Rectal smooth muscle tissue (tissue), 1 donor: Measurements from ENCODE around the gene DCTN3.
A peak's percentile ranks its signal among the peaks of the same experiment; 100 is the strongest.

Source experiments
- H3K27ac ChIP-seq: one replicate; pipeline ENCODE4 v1.7.0; 2013; ENCODE audit warnings: low read depth, low read length, inconsistent platforms
- H3K27me3 ChIP-seq: one replicate; pipeline ENCODE4 v1.7.0; 2013; ENCODE audit warnings: low read length; ENCODE audit not compliant: control insufficient read depth, insufficient read depth
- H3K36me3 ChIP-seq: one replicate; pipeline ENCODE4 v1.7.0; 2013; ENCODE audit warnings: low read length; ENCODE audit not compliant: control insufficient read depth, insufficient read depth
- H3K4me1 ChIP-seq: one replicate; pipeline ENCODE4 v1.7.0; 2013; ENCODE audit warnings: low read length; ENCODE audit not compliant: control insufficient read depth, insufficient read depth
- H3K4me3 ChIP-seq: one replicate; pipeline ENCODE4 v1.7.0; 2013; ENCODE audit warnings: low read length
- H3K9ac ChIP-seq: one replicate; pipeline ENCODE4 v1.7.0; 2013; ENCODE audit warnings: low read length

Gene DCTN3

DNA sequence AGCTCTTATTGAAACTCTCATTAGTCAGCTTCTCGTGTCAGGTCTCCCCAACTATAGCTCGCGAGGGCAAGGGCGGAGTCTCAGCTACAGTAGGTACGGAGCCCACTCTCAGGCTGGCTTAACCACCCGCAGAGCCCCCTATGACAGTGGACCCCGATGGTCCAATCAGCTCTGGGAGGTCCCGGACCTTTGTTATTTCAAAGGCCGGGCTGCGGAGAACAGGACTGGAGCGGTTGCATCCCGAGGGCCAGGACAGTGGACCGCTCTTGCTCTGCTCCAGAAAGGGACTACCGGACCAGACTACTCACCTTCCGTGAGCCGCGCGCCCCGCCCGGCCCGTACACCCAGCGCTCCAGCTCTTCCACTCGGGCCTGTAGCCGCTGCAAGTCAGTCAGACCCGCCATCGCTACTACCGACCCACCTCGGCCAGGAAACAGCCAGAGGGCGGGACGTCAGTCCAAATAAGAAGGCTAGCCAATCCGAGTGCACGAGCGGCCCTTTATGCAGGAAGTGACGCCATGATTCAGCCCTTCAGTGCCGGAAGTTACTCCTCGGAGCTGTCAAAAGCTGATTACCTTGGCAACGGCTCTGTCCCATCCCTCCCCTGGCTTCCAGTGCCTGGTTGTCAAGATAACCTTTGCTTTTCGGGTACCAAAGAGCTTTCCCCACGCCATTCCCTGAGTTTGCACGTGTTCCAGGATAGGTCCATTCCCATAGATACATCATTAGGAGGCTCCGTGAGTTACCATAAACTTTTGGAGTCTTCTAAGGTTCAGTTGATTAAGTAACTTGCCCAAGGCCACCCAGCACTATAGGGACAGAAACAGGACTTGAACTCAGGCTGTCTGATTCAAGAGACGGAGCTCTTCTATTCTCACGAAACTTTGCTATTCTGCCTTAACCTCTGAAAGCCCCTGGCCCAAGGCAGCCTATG, at the start of gene DCTN3:
TSS of gene DCTN3 (minus strand) at position 435 of the 934 bp plus-strand sequence. CDS start at position 404, 31 bp downstream.
- Histone ChIP-seq H3K9ac (peak within 1 kb of the TSS; percentile 25), H3K4me1 (peaks cover 11% of the 10 kb centered on the region), H3K36me3 (peaks cover 20% of the 10 kb centered on the region), H3K4me3 (peak within 1 kb of the TSS; percentile 94), H3K27ac (no peak within 1 kb of the TSS), H3K27me3 (peaks cover 21% of the 10 kb centered on the region)

DNA sequence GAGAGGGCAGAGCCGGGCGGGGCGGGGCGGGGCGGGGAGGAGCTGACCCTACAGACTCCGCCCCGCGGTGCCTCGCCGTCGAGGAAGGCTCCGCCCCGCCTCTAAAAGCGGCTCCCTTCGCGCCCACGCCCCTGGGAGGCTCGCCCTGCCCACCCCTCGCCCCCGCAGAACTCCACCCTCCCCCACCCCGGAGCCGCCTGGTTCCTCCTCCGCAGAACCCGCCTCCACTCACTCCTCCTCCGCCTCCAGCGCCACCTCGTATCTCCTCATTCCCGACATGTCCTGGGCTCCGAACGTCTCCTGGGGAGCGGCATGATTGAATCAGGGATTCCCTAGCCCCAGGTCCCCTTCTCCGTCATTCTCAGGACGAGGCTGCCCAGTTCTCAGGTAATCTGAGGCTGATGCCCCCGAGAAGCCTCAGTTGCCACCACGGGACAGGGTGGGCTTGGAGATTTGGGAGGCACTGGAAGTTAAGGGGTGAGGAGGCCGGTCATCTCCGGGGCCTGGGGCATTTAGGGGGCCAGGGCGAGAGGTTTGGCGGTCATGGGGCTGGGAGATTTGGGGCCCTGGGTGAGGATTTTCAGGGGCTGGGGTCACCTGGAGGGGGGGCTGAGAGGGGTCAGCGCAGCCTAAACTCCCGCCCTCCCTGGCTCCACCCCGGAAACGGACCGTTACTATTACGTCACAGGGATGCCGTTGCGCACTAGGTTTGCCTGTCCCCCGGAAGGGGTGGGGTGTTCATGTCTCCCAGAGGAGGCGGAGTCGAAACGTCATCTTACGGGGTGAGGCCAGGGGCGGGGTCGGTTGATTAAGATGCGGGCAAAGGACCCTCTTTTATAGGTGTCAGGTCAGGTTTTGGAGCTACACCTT, 45.3 kb upstream of the DCTN3 start:
- Histone ChIP-seq H3K27me3 (no peaks in the 10 kb centered on the region), H3K36me3 (peaks cover 4% of the 10 kb centered on the region), H3K4me3 (peak overlapping the region; percentile 92), H3K9ac (peak overlapping the region; percentile 97), H3K27ac (peak overlapping the region; percentile 99), H3K4me1 (peaks cover 3% of the 10 kb centered on the region)

DNA sequence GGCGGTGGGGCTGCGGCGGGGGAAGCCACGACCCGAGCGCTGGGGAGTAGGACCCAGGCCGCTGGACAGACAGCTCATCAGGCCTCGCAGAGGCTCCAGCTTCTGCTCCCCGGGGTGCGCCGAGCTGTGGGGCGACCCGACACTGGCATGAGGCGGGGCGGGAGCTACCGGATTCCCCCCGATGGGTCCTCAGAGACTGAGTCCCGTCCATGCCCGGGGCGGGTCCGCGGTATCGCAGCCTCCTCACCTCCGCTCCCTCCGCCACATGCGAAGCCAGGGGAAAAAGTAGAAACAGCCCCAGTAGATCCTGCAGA, 44.7 kb upstream of the DCTN3 start:
- Histone ChIP-seq H3K27me3 (no peaks in the 10 kb centered on the region), H3K27ac (peak overlapping the region; percentile 99), H3K9ac (peak overlapping the region; percentile 21), H3K36me3 (peaks cover 4% of the 10 kb centered on the region), H3K4me3 (peak overlapping the region; percentile 72), H3K4me1 (peaks cover 3% of the 10 kb centered on the region)

DNA sequence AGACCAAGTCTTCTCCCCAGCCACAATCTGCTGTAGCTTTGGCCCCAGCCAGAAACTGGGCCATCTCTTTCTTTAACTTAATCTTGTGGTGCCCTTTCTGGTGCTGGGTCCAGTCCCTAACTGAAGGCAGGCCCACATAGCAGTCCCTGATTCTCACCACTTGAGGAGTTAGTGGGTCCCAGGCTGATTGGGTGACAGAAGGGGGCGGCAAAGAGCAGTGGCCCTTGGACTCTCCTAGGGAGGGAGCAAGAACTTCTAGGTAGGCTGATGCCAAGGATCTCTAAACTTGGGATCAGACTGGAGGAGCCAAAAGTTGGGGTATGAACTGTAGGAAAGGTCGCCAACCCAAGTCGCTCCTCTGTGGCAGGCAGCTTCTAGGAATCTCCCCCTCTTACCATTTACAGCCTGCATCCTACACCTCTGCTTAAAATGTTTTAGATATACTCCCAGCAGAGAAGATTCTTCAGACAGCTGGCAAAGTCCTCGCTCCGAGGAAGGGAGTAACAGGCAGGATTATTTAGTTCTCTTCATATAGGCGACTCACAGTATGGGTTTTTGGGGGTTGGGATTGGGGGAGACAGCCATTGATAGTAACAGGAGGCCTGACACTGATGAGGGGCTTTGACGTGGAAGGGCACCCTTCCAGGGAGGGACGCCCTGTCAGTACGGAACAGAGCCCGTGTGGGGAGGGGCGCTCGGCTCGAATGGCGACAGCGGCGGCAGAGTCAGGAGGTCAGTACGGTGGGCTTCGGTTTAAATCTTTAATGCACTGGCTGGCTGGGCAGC, 44.2 kb upstream of the DCTN3 start:
- Histone ChIP-seq H3K4me1 (peaks cover 3% of the 10 kb centered on the region), H3K27ac (peak overlapping the region; percentile 99), H3K36me3 (peaks cover 4% of the 10 kb centered on the region), H3K4me3 (peak overlapping the region; percentile 72), H3K9ac (peak overlapping the region; percentile 12), H3K27me3 (no peaks in the 10 kb centered on the region)

DNA sequence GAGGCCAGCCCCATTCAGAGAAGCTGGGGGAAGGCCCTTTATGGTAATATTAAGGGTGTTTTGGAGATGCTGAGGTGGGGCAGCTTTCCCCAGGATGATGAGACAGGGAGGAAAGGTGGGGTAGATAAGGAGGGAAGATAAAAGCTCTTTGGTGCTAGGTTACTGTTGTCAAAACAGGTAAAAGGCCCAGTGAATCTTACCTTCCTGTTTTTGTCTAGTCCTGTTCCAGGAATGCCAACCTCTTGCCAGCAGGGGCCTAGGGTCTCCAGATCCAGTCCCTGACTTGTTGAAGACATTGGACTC, 43.0 kb upstream of the DCTN3 start:
- H3K9ac ChIP-seq = no peak overlapping the region
- peaks cover 3% of the 10 kb centered on the region for H3K4me1 ChIP-seq
- no peaks in the 10 kb centered on the region for H3K27me3 ChIP-seq
- H3K27ac ChIP-seq = no peak overlapping the region
- no peak overlapping the region for H3K4me3 ChIP-seq
- peaks cover 2% of the 10 kb centered on the region for H3K36me3 ChIP-seq

DNA sequence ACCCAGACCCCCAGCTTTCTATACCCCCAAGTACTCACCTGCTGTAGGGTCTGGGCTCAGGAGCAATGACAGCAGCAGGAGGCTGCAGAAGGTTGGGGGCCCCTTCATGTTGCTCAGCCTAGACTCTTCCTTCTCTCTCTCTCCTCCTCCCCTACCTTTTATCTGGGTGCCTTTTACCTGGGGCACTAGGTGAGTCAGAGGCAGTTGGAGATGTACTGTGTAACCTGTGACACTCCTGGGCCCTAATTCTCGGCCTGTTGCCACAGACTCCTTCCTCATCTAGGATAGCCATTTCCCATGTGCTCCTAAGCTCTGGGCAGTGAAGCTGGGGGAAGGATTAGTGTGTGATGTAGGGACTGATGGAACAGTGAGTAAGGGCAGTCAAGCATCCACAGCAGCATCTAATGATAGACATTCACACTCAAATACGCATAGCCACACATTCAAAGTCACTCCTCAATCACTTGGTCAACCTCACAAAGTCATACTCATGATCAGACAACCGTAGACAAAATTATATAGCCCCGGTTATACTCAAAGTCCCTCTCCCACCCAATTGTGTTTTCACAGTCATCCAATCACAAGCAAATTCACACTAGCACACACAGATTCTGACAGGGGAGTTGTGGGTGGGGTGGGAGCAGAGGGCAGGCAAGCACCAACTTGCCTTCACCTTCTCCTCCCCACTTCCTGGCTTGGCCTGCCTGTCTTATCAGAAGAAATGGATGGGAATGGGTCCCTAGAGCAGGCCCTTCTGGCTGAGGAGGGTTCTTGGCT, 42.4 kb upstream of the DCTN3 start, which contains the start of gene CCL27:
TSS of gene CCL27 (minus strand) at position 132 of the 777 bp plus-strand sequence. CDS start at position 108, 24 bp downstream.
- H3K36me3 ChIP-seq = no peaks in the 10 kb centered on the region
- H3K27me3 ChIP-seq = no peaks in the 10 kb centered on the region
- H3K4me3 ChIP-seq = no peak within 1 kb of the TSS
- no peak within 1 kb of the TSS for H3K27ac ChIP-seq
- no peak within 1 kb of the TSS for H3K9ac ChIP-seq
- H3K4me1 ChIP-seq = peaks cover 3% of the 10 kb centered on the region

DNA sequence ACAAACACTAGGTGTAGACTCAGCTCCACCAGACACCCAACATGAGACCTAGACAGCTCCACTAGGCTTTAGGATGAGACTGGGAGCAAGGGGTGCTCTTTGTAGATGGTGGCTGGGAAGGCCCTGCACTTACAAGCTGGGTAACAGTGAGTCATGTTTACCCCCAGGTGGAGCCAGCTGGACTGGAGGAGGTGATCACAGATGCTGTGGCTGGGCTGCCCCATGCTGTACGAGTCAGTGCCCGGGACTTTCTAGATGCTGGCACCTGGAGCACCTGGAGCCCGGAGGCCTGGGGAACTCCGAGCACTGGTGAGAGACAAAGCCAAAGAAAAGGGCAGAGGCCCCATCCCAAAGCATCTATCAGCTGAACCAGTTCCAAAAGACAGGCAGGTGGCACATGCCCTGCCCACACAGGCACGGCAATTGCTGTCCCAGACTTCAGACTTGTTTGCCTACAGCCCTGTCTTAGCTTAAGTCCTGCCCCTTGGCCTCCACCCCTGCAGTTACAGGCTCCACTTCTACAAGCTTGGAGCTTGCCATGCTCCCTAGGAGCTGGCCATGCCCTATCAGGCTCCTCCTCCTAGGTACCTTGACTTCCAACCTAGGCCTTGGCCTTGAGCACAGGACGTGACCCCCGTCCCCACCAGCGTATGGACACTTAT, 39.4 kb upstream of the DCTN3 start:
- H3K36me3 ChIP-seq = peaks cover 3% of the 10 kb centered on the region
- no peak overlapping the region for H3K27ac ChIP-seq
- no peak overlapping the region for H3K4me3 ChIP-seq
- no peaks in the 10 kb centered on the region for H3K27me3 ChIP-seq
- H3K4me1 ChIP-seq = peaks cover 7% of the 10 kb centered on the region
- H3K9ac ChIP-seq = no peak overlapping the region

DNA sequence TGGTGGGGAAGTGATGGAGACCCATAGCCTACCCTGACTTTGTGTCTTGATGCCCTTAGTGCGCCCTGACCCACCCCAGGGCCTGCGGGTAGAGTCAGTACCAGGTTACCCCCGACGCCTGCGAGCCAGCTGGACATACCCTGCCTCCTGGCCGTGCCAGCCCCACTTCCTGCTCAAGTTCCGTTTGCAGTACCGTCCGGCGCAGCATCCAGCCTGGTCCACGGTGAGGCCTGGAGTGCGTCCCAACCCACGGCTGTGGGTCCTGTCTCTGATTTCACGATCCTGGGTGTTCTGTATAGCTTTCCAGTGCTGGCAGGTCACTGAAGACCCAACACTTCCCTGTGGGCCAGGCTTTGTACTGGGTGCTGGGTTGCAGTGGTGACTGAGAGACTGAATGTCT, 38.2 kb upstream of the DCTN3 start:
- H3K36me3 ChIP-seq = peaks cover 3% of the 10 kb centered on the region
- no peak overlapping the region for H3K4me3 ChIP-seq
- H3K4me1 ChIP-seq = peaks cover 13% of the 10 kb centered on the region
- H3K9ac ChIP-seq = no peak overlapping the region
- H3K27ac ChIP-seq = no peak overlapping the region
- H3K27me3 ChIP-seq = no peaks in the 10 kb centered on the region

DNA sequence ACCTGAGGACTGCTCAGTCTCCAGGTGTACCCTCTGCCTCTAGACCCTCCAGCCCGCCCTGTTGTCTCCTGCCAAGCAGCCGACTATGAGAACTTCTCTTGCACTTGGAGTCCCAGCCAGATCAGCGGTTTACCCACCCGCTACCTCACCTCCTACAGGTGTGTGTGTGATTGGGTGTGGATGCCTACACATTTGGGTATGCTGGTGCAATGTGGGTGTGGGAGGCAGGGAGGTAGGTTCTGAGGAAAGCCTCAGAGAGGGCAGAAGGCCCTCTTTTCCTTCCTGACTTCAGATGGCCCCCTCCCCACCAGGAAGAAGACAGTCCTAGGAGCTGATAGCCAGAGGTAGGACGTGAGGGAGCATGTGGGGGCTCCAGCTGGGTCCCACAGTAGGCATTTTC, 36.7 kb upstream of the DCTN3 start:
- H3K36me3 ChIP-seq = peaks cover 3% of the 10 kb centered on the region
- peaks cover 26% of the 10 kb centered on the region for H3K4me1 ChIP-seq
- H3K9ac ChIP-seq = no peak overlapping the region
- no peaks in the 10 kb centered on the region for H3K27me3 ChIP-seq
- H3K4me3 ChIP-seq = no peak overlapping the region
- no peak overlapping the region for H3K27ac ChIP-seq

DNA sequence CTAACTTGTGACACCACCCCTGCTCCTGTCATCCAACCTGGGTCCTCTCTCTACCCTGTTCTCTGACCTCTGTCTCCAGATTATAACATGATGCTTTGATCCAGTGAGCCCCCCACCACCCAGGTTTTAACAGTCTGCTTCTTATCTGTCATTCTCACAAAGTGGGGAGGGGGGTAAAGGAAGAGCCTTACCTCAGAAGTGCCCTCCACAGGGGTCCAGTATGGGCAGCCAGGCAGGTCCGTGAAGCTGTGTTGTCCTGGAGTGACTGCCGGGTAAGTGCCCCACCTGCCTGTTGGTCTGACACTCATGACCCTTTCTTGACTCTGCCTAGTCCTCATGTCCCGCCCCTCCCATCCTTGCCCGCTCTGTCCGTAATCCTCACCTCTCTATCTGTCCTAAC, 35.1 kb upstream of the DCTN3 start:
- Histone ChIP-seq H3K4me1 (peaks cover 34% of the 10 kb centered on the region), H3K36me3 (peaks cover 3% of the 10 kb centered on the region), H3K27me3 (no peaks in the 10 kb centered on the region), H3K9ac (no peak overlapping the region), H3K4me3 (no peak overlapping the region), H3K27ac (peak overlapping the region; percentile 93)

DNA sequence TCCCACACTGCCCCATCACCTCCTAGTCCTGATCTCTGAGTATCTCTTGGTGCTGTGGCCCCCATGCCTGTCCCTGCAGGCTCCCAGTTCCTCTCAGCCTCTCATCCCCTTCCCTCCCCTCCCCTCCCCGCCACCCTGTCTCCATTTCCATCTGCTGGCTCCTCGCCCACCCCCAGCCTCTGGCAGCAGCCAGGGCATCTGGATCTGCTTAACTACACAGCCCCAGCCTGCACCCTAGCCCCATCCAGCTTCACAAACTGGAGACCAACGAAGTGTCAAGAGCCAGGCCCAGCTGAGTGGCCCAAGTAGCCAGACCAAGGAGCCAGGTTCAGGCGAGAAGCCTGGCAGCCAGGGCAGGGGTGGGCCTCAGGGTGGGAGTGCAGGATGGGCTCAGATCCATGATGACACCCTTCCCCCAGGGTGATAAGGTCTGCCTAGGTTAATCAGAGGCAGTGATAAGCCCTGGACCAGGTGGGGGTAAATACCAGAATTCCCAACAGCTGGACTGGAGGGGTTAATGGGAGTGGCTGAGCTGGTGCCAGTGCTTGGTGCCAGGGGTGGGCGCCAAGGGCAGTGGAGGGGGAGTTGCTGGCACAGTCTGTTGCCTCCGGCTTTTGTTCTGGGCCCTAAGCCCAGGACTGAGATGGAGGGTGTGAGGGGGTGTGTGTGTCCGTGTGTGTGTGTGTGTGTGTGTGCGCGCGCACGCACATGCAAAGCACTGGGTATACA, 34.2 kb upstream of the DCTN3 start:
- no peak overlapping the region for H3K4me3 ChIP-seq
- H3K27ac ChIP-seq = peak overlapping the region; percentile 93
- peaks cover 8% of the 10 kb centered on the region for H3K36me3 ChIP-seq
- H3K27me3 ChIP-seq = no peaks in the 10 kb centered on the region
- H3K9ac ChIP-seq = no peak overlapping the region
- H3K4me1 ChIP-seq = peaks cover 34% of the 10 kb centered on the region
